H1 (cell line): Measurements from ENCODE around the gene CDH2. TPM values are rescaled to one million over a fixed set of nuclear protein-coding genes. Genes with fewer than 3 reads are reported as not detected.

ENCODE experiments used
- CTCF ChIA-PET: fragments of 300-600 bp; sonication (Branson Sonifier 250); formaldehyde crosslinking; loops from one replicate; lab custom pipeline; 2021; ENCODE audit not compliant: partially characterized antibody; lab: Charles Lee
- POLR2A ChIA-PET: fragments of 300-600 bp; sonication (Branson Sonifier 250); formaldehyde crosslinking; loops from one replicate; lab custom pipeline; 2021; ENCODE audit warnings: inconsistent platforms; ENCODE audit not compliant: partially characterized antibody; lab: Charles Lee
- DNase-seq, 2 experiments: peaks; one replicate each; pipeline versions ENCODE4 v3.0.0 to v3.0.0-alpha.2; 2010 to 2022; ENCODE audit warnings: low spot score in 2 of 2, low read depth in 1 of 2, mixed read lengths in 1 of 2
- FAIRE-seq: peaks from 2 replicates; lab custom pipeline; 2011; peaks lifted over from hg19 to GRCh38; lab: Jason Lieb, UNC
- H2AFZ ChIP-seq: 2 replicates; pipeline ENCODE4 v1.8.1; 2012; ENCODE audit warnings: low read length, inconsistent platforms
- H2AK5ac ChIP-seq: 2 replicates; pipeline ENCODE4 v1.6.1; 2013; ENCODE audit warnings: low read depth, low read length
- H2BK120ac ChIP-seq: replicated peaks from 2 replicates; pipeline ENCODE3; 2013; ENCODE audit warnings: low read depth, low read length, inconsistent platforms
- H2BK12ac ChIP-seq: 2 replicates; pipeline ENCODE4 v1.6.1; 2013; ENCODE audit warnings: low read depth, low read length
- H2BK15ac ChIP-seq: 2 replicates; pipeline ENCODE4 v1.6.1; 2013; ENCODE audit warnings: low read length
- H2BK20ac ChIP-seq: 2 replicates; pipeline ENCODE4 v1.6.1; 2013; ENCODE audit warnings: low read length
- H2BK5ac ChIP-seq: 2 replicates; pipeline ENCODE4 v1.6.1; 2013; ENCODE audit warnings: low read depth, low read length
- H3K14ac ChIP-seq: 2 replicates; pipeline ENCODE4 v1.6.1; 2013; ENCODE audit warnings: inconsistent platforms; ENCODE audit not compliant: insufficient read length
- H3K18ac ChIP-seq: 2 replicates; pipeline ENCODE4 v1.6.1; 2013; ENCODE audit warnings: low read length; ENCODE audit errors: extremely low read depth
- H3K23ac ChIP-seq: 2 replicates; pipeline ENCODE4 v1.6.1; 2013; ENCODE audit warnings: inconsistent platforms; ENCODE audit not compliant: insufficient read length
- H3K23me2 ChIP-seq: 2 replicates; pipeline ENCODE4 v1.6.1; 2013; ENCODE audit warnings: low read depth, low read length
- H3K27ac ChIP-seq: 2 replicates; pipeline ENCODE4 v1.6.1; 2011; ENCODE audit warnings: low read depth, low read length, inconsistent platforms
- H3K27me3 ChIP-seq, 4 experiments: replicated peaks in 1 of 4; 1 replicate in 1 of 4; 2 replicates in 3 of 4; pipeline versions ENCODE4 v1.6.1 to v1.8.1; 2011 to 2013; ENCODE audit warnings: low read length in 3 of 4, mild to moderate bottlenecking in 3 of 4, inconsistent platforms in 2 of 4, mixed read lengths in 2 of 4, moderate library complexity in 1 of 4; ENCODE audit not compliant: control insufficient read depth in 3 of 4, insufficient read depth in 3 of 4; ENCODE audit errors: extremely low read depth in 1 of 4
- H3K36me3 ChIP-seq, 4 experiments: 2 replicates each; pipeline versions ENCODE4 v1.6.1 to v1.8.1; 2011 to 2013; ENCODE audit warnings: mild to moderate bottlenecking in 4 of 4, low read length in 3 of 4, moderate library complexity in 2 of 4, control low read depth in 1 of 4, inconsistent platforms in 1 of 4; ENCODE audit not compliant: insufficient read depth in 4 of 4, control insufficient read depth in 2 of 4
- H3K4ac ChIP-seq: replicated peaks from 2 replicates; pipeline ENCODE3; 2013; ENCODE audit warnings: low read length, low read depth, mixed read lengths, inconsistent platforms; ENCODE audit not compliant: insufficient read length
- H3K4me1 ChIP-seq, 4 experiments: replicated peaks in 1 of 4; 1 replicate in 1 of 4; 2 replicates in 3 of 4; pipeline versions ENCODE4 v1.6.1 to v1.8.1; 2011 to 2013; ENCODE audit warnings: low read length in 3 of 4, inconsistent platforms in 2 of 4, mixed read lengths in 1 of 4; ENCODE audit not compliant: insufficient read depth in 4 of 4, control insufficient read depth in 3 of 4
- H3K4me2 ChIP-seq, 2 experiments: 2 replicates each; pipeline versions ENCODE4 v1.6.1 to v1.8.1; 2011 to 2013; ENCODE audit warnings: low read depth in 2 of 2, low read length in 2 of 2, control low read depth in 1 of 2, inconsistent platforms in 1 of 2, mild to moderate bottlenecking in 1 of 2; ENCODE audit not compliant: insufficient read depth in 1 of 2
- H3K4me3 ChIP-seq, 4 experiments: fragments of 200-600, 300-600 bp in 1 of 4; sonication (generic), shearing (Covaris generic), sonication (Bioruptor Twin) in 1 of 4; 2 replicates each; pipeline versions ENCODE4 v1.5.1 to v1.8.1; 2011 to 2016; ENCODE audit warnings: low read length in 4 of 4, low read depth in 3 of 4, control low read depth in 2 of 4, inconsistent platforms in 2 of 4, mild to moderate bottlenecking in 2 of 4, mixed read lengths in 1 of 4, moderate library complexity in 1 of 4; ENCODE audit not compliant: insufficient read depth in 2 of 4; ENCODE audit errors: extremely low read depth in 1 of 4
- H3K56ac ChIP-seq: replicated peaks from 2 replicates; pipeline ENCODE3; 2013; ENCODE audit warnings: low read depth, mild to moderate bottlenecking, mixed read lengths, low read length, inconsistent platforms; ENCODE audit not compliant: insufficient read length
- H3K79me1 ChIP-seq: 2 replicates; pipeline ENCODE4 v1.6.1; 2013; ENCODE audit warnings: low read depth, low read length, control low read depth
- H3K79me2 ChIP-seq, 2 experiments: 2 replicates each; pipeline versions ENCODE4 v1.6.1 to v1.8.1; 2012 to 2013; ENCODE audit warnings: low read length in 2 of 2, mild to moderate bottlenecking in 2 of 2, inconsistent platforms in 1 of 2; ENCODE audit not compliant: insufficient read depth in 2 of 2, control insufficient read depth in 1 of 2
- H3K9ac ChIP-seq, 4 experiments: replicated peaks in 1 of 4; 1 replicate in 1 of 4; 2 replicates in 3 of 4; pipeline versions ENCODE4 v1.6.1 to v1.8.1; 2011 to 2013; ENCODE audit warnings: low read depth in 3 of 4, low read length in 3 of 4, control low read depth in 2 of 4, mild to moderate bottlenecking in 2 of 4, moderate library complexity in 2 of 4, inconsistent platforms in 1 of 4; ENCODE audit errors: extremely low read depth in 1 of 4
- H3K9me3 ChIP-seq, 2 experiments: 2 replicates each; pipeline versions ENCODE4 v1.6.1 to v1.8.1; 2012 to 2013; ENCODE audit warnings: mild to moderate bottlenecking in 2 of 2, moderate library complexity in 2 of 2, control low read depth in 1 of 2, inconsistent platforms in 1 of 2, low read depth in 1 of 2, low read length in 1 of 2, mixed read lengths in 1 of 2; ENCODE audit not compliant: insufficient read depth in 2 of 2
- H4K20me1 ChIP-seq, 2 experiments: replicated peaks in 1 of 2; 2 replicates each; pipeline versions ENCODE3 to v1.8.1; 2011 to 2013; ENCODE audit warnings: inconsistent platforms in 2 of 2, low read length in 2 of 2, mild to moderate bottlenecking in 1 of 2; ENCODE audit not compliant: insufficient read depth in 2 of 2, control insufficient read depth in 1 of 2
- H4K5ac ChIP-seq: 2 replicates; pipeline ENCODE4 v1.6.1; 2013; ENCODE audit warnings: low read length, low read depth, mixed read lengths, inconsistent platforms; ENCODE audit not compliant: insufficient read length
- H4K8ac ChIP-seq: 2 replicates; pipeline ENCODE4 v1.8.0; 2013; ENCODE audit warnings: mild to moderate bottlenecking, moderate library complexity, low read length, inconsistent platforms; ENCODE audit not compliant: insufficient read depth; ENCODE audit errors: extremely low read depth
- H4K91ac ChIP-seq: replicated peaks from 2 replicates; pipeline ENCODE3; 2013; ENCODE audit warnings: low read length, mixed read lengths, inconsistent platforms; ENCODE audit not compliant: insufficient read length
- YY1 ChIP-seq: IDR thresholded peaks from 2 replicates; pipeline ENCODE4 v1.6.1; 2011; ENCODE audit warnings: low read depth, mild to moderate bottlenecking, low read length
- WGBS, 2 experiments: shearing (Covaris generic) in 1 of 2; methylation state at CpG; one replicate each; pipeline versions ENCODE4 v1.1.6 to v1.1.7; 2013 to 2015; ENCODE audit warnings: low lambda C conversion rate in 2 of 2, mixed read lengths in 2 of 2, inconsistent platforms in 1 of 2, low coverage in 1 of 2, missing lambda C conversion rate in 1 of 2; ENCODE audit not compliant: insufficient replicate concordance in 2 of 2, insufficient coverage in 1 of 2, insufficient read length in 1 of 2; ENCODE audit errors: extremely low coverage in 1 of 2, missing lambda C conversion rate in 1 of 2; 5-methylcytosine and 5-hydroxymethylcytosine counted together
- polyA plus RNA-seq, 7 experiments: library from polyadenylated mRNA; depleted of rRNA in 3 of 7; stranded (reverse) in 5 of 7; unstranded in 2 of 7; fragments of >200 nt in 5 of 7; fragments of 200-250 nt in 2 of 7; gene quantifications; 1 replicate in 5 of 7; 2 replicates in 1 of 7; 4 replicates in 1 of 7; pipeline versions ENCODE4 v1.2.1 to v1.2.3, GENCODE V29; 2011 to 2013; ENCODE audit warnings: missing spikeins in 2 of 7, mixed read lengths in 2 of 7
- total RNA-seq: library from RNA; stranded (reverse); fragmentation: NEBNext Ultra II Directional; extraction: Animal tissue kit (Norgen Biotek cat#: 25700); gene quantifications from 2 replicates; pipeline ENCODE4 v1.2.1, GENCODE V29; 2021

The CDH2 gene
- total and polyA plus RNA-seq, 2 of the 8 experiments (the other 6 are each of a cell fraction or from before 2014, with no cell fraction given), result 15.0 to 56.5 TPM

GRCh38 chr18:28030458-28030857 is 146.5 kb downstream of the CDH2 start:
- Histone ChIP-seq H2AFZ (no peak overlapping the region), H3K4ac (no peak overlapping the region), H4K20me1 (no peaks in the 10 kb centered on the region), H3K18ac (no peak overlapping the region), H2BK12ac (no peak overlapping the region), H4K91ac (no peak overlapping the region), H2BK5ac (no peak overlapping the region), H3K79me2 (no peaks in the 10 kb centered on the region), H3K14ac (no peak overlapping the region), H3K4me2 (no peak overlapping the region), H3K4me1 (no peaks in the 10 kb centered on the region), H3K4me3 (no peak overlapping the region), H3K56ac (no peak overlapping the region), H3K27me3 (no peaks in the 10 kb centered on the region), H4K5ac (no peak overlapping the region), H3K27ac (no peak overlapping the region), H3K9me3 (no peaks in the 10 kb centered on the region), H3K36me3 (no peaks in the 10 kb centered on the region), H3K23ac (no peak overlapping the region), H2BK15ac (no peak overlapping the region), H4K8ac (no peak overlapping the region), H3K9ac (no peak overlapping the region), H3K23me2 (no peaks in the 10 kb centered on the region), H2BK120ac (no peak overlapping the region), H3K79me1 (no peaks in the 10 kb centered on the region), H2AK5ac (no peak overlapping the region), H2BK20ac (no peak overlapping the region)
- FAIRE-seq, result no peak
- DNase-seq, result no peak
- ChIA-PET CTCF (no interaction called here), POLR2A (no interaction called here)
- TF ChIP-seq YY1, result no peak
- 93% methylated on average over 1 of the region's 1 CpG; no CpG with 5 or more reads in 1 of the 2 experiments for WGBS, 2 experiments
